Measurements from ENCODE around the gene MARCHF5.

MARCHF5 gene

DNA sequence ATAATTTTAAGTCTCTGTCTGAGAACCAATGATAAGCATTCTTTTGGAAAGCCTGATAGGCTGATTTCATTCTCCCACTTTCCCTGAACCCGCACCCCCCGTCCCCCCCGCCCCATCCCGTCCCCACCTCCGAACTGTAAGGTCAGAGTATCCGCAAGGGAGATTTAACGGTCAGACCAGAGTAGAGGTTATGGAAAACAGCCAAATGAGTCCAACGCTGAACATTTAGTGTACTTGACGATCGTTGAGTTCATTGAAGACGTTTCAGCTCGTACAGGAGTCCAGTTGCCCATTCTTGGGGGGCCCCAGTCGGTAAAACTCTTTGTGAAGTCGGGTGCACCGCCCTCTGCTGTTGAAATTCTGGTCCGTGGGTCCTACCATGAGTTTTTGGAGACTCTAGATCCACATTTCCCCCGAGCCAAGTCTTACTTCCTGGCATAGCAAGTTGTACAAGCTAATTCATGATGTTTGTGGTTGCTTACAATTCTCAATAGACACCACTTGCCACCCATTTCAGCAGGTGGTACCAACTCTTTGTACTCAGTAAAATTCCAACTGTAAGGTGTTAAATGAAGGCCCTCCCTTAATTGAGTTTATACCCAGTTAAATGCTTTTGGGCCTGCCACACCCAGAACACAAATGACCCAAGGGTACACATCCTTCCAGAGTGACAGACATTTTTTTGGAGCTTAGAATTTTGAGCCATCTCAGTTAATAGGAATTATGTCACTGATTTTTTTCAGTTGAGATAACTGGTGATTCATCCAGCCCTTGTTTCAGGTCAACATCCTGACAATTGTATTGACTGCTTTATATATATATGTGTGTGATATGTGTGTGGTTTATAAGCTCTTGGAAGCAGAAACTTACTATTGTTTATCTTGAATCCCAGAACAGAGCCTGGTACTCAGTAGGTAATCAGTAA is 1.2 kb downstream of the MARCHF5 start:
- Histone ChIP-seq H3K27me3 (replicated peaks; ENCODE audit: control insufficient read depth, insufficient read depth, low read length) (no peaks in the 10 kb centered on the region), H3K36me3 (ENCODE audit: control insufficient read depth, insufficient read depth, low read length) (no peaks in the 10 kb centered on the region; the same call in 1 of the 2 replicates), H3K4me3 (replicated peaks; ENCODE audit: low read depth, low read length) (peak overlapping the region; percentile 97)
- peak; percentile 38 for DNase-seq (ENCODE audit: extremely low read depth, insufficient read length)
- TF ChIP-seq, protein P1, sequence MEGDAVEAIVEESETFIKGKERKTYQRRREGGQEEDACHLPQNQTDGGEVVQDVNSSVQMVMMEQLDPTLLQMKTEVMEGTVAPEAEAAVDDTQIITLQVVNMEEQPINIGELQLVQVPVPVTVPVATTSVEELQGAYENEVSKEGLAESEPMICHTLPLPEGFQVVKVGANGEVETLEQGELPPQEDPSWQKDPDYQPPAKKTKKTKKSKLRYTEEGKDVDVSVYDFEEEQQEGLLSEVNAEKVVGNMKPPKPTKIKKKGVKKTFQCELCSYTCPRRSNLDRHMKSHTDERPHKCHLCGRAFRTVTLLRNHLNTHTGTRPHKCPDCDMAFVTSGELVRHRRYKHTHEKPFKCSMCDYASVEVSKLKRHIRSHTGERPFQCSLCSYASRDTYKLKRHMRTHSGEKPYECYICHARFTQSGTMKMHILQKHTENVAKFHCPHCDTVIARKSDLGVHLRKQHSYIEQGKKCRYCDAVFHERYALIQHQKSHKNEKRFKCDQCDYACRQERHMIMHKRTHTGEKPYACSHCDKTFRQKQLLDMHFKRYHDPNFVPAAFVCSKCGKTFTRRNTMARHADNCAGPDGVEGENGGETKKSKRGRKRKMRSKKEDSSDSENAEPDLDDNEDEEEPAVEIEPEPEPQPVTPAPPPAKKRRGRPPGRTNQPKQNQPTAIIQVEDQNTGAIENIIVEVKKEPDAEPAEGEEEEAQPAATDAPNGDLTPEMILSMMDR (IDR thresholded peaks at IDR 0.05; ENCODE audit: insufficient read depth, low read length, poor library complexity, severe bottlenecking), result peak; percentile 62

DNA sequence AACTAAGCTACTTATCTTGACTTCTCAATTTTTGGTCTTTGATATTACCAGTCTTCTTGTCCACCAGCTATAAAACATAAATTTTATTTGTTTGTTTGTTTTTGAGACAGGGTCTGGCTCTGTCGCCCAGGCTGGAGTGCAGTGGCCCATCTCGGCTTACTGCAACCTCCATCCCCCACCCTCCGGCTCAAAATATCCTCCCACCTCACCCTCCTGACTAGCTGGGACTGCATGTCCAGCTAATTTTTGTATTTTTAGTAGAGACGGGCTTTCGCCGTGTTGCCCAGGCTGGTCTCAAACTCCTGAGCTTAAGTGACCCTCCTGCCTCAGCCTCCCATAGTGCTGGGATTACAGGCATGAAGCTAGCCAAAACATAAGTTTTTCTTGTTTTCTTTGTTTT is 7.5 kb downstream of the MARCHF5 start:
- H3K36me3 ChIP-seq (ENCODE audit: control insufficient read depth, insufficient read depth, low read length), result no peaks in the 10 kb centered on the region; the same call in none of the 2 replicates

DNA sequence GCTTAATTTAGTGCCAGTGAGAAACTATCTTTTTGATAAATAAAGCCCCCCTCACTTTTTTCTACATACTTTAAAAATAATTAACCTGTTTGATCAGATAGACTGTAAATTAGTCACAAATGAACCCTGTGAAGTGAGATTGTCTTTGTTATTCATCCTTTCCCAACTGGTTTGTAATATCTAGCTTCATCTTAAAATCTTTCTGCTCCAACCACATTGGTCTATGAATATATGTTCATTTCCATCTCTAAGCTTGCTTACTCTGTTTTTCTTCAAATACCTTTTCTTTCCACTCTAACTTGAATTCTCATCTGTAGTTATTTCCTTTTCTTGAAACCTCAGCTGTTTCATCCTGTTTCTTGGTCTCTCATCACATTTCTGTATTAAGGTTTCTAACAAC is 12.1 kb downstream of the MARCHF5 start:
- no peak for DNase-seq (ENCODE audit: extremely low read depth, insufficient read length)
- no peaks in the 10 kb centered on the region for H3K27me3 ChIP-seq (replicated peaks; ENCODE audit: control insufficient read depth, insufficient read depth, low read length)
- H3K4me3 ChIP-seq (replicated peaks; ENCODE audit: low read depth, low read length), result no peak overlapping the region
- H3K36me3 ChIP-seq (ENCODE audit: control insufficient read depth, insufficient read depth, low read length), result no peaks in the 10 kb centered on the region; the same call in none of the 2 replicates
- TF ChIP-seq, protein P1 (IDR thresholded peaks at IDR 0.05; ENCODE audit: insufficient read depth, low read length, poor library complexity, severe bottlenecking), result no peak

More for the DNA sequence above, 7.5 kb downstream of the MARCHF5 start:
- TF ChIP-seq, protein P1 (IDR thresholded peaks at IDR 0.05; ENCODE audit: insufficient read depth, low read length, poor library complexity, severe bottlenecking), result no peak
- no peak for DNase-seq (ENCODE audit: extremely low read depth, insufficient read length)
- Histone ChIP-seq H3K27me3 (replicated peaks; ENCODE audit: control insufficient read depth, insufficient read depth, low read length) (no peaks in the 10 kb centered on the region), H3K4me3 (replicated peaks; ENCODE audit: low read depth, low read length) (no peak overlapping the region)

DNA sequence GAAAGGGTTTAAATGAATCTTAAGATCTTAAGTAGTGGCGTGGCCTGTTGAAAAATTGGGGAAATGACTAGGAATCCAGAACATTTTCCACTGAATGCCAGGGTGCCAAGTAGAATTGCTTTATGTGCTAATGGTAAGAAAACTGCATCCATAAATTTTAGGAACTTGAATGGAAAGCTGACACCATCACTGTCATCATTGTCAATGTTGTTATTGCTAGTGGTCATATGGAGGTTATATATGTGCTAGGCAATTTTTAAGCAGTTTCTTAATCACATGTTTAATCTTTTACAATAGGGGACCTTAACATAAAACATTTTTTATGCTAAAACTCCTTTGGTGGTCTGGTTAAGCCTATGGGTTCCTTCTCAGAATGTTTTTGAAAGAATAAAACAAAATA is 13.1 kb downstream of the MARCHF5 start:
- Histone ChIP-seq H3K27me3 (replicated peaks; ENCODE audit: control insufficient read depth, insufficient read depth, low read length) (no peaks in the 10 kb centered on the region), H3K36me3 (ENCODE audit: control insufficient read depth, insufficient read depth, low read length) (no peaks in the 10 kb centered on the region; the same call in none of the 2 replicates), H3K4me3 (replicated peaks; ENCODE audit: low read depth, low read length) (no peak overlapping the region)
- TF ChIP-seq, protein P1 (IDR thresholded peaks at IDR 0.05; ENCODE audit: insufficient read depth, low read length, poor library complexity, severe bottlenecking), result no peak
- DNase-seq (ENCODE audit: extremely low read depth, insufficient read length), result no peak

DNA sequence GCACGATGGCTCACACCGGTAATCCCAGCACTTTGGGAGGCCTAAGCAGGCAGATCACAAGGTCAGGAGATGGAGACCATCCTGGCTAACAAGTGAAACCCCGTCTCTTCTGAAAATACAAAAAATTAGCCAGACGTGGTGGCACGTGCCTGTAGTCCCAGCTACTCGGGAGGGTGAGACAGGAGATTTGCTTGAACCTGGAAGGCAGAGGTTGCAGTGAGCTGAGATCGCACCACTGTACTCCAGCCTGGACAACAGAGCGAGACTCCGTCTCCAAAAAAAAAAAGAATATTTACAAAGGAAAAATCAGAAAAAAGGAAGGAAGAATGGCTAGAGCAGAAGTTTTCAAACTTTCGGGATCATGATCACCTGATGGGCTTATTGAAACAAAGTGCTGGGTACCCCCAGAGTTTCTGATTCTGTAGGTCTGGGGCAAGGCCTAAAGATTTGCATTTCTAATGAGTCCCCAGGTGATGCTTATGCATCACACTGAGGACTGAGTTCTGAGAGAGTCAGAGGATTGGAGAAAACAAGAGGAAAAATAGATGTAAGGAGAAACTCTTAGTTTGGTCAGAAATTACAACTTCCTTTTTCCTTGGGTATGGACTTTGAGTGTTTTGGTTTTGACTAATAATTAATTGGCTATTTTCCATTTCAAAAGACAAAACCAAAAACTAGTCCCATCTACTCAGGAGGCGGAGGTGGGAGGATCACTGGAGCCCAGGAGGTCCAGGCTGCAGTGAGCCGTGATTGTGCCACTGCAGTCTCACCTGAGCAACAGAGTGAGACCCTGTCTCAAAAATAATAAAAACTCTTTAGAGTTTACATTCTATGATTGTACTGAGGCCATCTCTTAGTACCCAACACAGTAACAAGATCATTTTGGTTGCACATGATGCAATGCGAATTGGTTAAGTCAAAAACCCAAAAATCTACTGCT is 14.4 kb downstream of the MARCHF5 start:
- Histone ChIP-seq H3K36me3 (ENCODE audit: control insufficient read depth, insufficient read depth, low read length) (no peaks in the 10 kb centered on the region; the same call in none of the 2 replicates), H3K27me3 (replicated peaks; ENCODE audit: control insufficient read depth, insufficient read depth, low read length) (no peaks in the 10 kb centered on the region), H3K4me3 (replicated peaks; ENCODE audit: low read depth, low read length) (no peak overlapping the region)
- no peak for DNase-seq (ENCODE audit: extremely low read depth, insufficient read length)
- TF ChIP-seq, protein P1 (IDR thresholded peaks at IDR 0.05; ENCODE audit: insufficient read depth, low read length, poor library complexity, severe bottlenecking), result no peak
